CD4-positive, alpha-beta T cell treated with Interleukin-17A for 1 hour (primary cell): ENCODE data around the gene CEP72.
"Not testable (repeated sequence)": the region's sequence is repeated elsewhere in the genome, so short reads cannot be mapped to it uniquely, and the experiment has no call there.

ENCODE experiments used
- DNase-seq: peaks from one replicate; pipeline ENCODE4 v3.0.0-alpha.2; 2020

The CEP72 gene

GRCh38 chr5:620152-620551 is 8.0 kb downstream of the CEP72 start:
- DNase-seq, result no peak

- no peak for DNase-seq
Observed at GRCh38 chr5:620586-621180, 8.5 kb downstream of the CEP72 start.

GRCh38 chr5:621341-621761 is 9.2 kb downstream of the CEP72 start:
- DNase-seq, result no peak

GRCh38 chr5:622359-622758 is 10.2 kb downstream of the CEP72 start:
- no peak for DNase-seq

GRCh38 chr5:622946-623522 is 10.9 kb downstream of the CEP72 start:
- DNase-seq, result no peak

- no peak for DNase-seq
Observed at GRCh38 chr5:623531-623930, 11.4 kb downstream of the CEP72 start.

- DNase-seq, result no peak
Observed at GRCh38 chr5:624118-624950, 12.2 kb downstream of the CEP72 start.

- no peak for DNase-seq
Observed at GRCh38 chr5:624951-625230, 12.8 kb downstream of the CEP72 start.

- no peak for DNase-seq
Observed at GRCh38 chr5:625516-625915, 13.4 kb downstream of the CEP72 start.

GRCh38 chr5:626850-627249 is 14.7 kb downstream of the CEP72 start:
- no peak for DNase-seq

- no peak for DNase-seq
Observed at GRCh38 chr5:627840-628239, 15.7 kb downstream of the CEP72 start.

- DNase-seq, result not testable (repeated sequence)
Observed at GRCh38 chr5:628351-629205, 16.4 kb downstream of the CEP72 start.

- DNase-seq, result no peak
Observed at GRCh38 chr5:633501-633955, 21.4 kb downstream of the CEP72 start.

GRCh38 chr5:634191-634590 is 22.1 kb downstream of the CEP72 start:
- DNase-seq, result no peak

GRCh38 chr5:635306-636055 is 23.3 kb downstream of the CEP72 start:
- DNase-seq, result no peak

- no peak for DNase-seq
Observed at GRCh38 chr5:636951-637350, 24.8 kb downstream of the CEP72 start.

GRCh38 chr5:637581-638450 is 25.7 kb downstream of the CEP72 start:
- no peak for DNase-seq

- no peak for DNase-seq
Observed at GRCh38 chr5:638501-639252, 26.5 kb downstream of the CEP72 start.

GRCh38 chr5:639253-639530 is 27.1 kb downstream of the CEP72 start:
- DNase-seq, result no peak

- no peak for DNase-seq
Observed at GRCh38 chr5:639584-640213, 27.6 kb downstream of the CEP72 start.
